ENCODE measurements around the gene CRK. TPM values are rescaled to one million over a fixed set of nuclear protein-coding genes. Genes with fewer than 3 reads are reported as not detected.
"Not testable (repeated sequence)": the region's sequence is repeated elsewhere in the genome, so short reads cannot be mapped to it uniquely, and the experiment has no call there.

CRK gene
- total RNA-seq, 2 donors from 2014 or later = 74.6 to 80.9 TPM

- intact Hi-C loops (cut with DNase I, micrococcal nuclease); ATAC-seq; DNase-seq: not testable (repeated sequence)
Observed at GRCh38 chr17:1445695-1446094, 10.3 kb downstream of the CRK start.

- ATAC-seq; DNase-seq; intact Hi-C loops (cut with DNase I, micrococcal nuclease): not testable (repeated sequence)
Observed at GRCh38 chr17:1442721-1443120, 13.3 kb downstream of the CRK start.

- ATAC-seq = no peak
- no peak for DNase-seq
- intact Hi-C loops (cut with DNase I, micrococcal nuclease) = no loop called here
Observed at GRCh38 chr17:1442187-1442586, 13.8 kb downstream of the CRK start.

- ATAC-seq (no peak), DNase-seq (no peak)
- intact Hi-C loops (cut with DNase I, micrococcal nuclease) = no loop called here
Observed at GRCh38 chr17:1440921-1441320, 15.1 kb downstream of the CRK start.

GRCh38 chr17:1438593-1439083 is 17.4 kb downstream of the CRK start:
- no peak for ATAC-seq

GRCh38 chr17:1435326-1435725 is 20.7 kb downstream of the CRK start:
- intact Hi-C loops (cut with DNase I, micrococcal nuclease) = no loop called here
- ATAC-seq = no peak
- no peak for DNase-seq

More at GRCh38 chr17:1438593-1439083, 17.4 kb downstream of the CRK start:
- intact Hi-C loops (cut with DNase I, micrococcal nuclease) = no loop called here
- no peak for DNase-seq

- peak; percentile 11 for ATAC-seq
- intact Hi-C loops (cut with DNase I, micrococcal nuclease) = no loop called here
- no peak for DNase-seq
Observed at GRCh38 chr17:1434150-1434549, 21.9 kb downstream of the CRK start.

- intact Hi-C loops (cut with DNase I, micrococcal nuclease) = no loop called here
- no peak for DNase-seq
- no peak for ATAC-seq
Observed at GRCh38 chr17:1431631-1432104, 24.4 kb downstream of the CRK start.

GRCh38 chr17:1423456-1424135 is 32.4 kb downstream of the CRK start:
- intact Hi-C loops (cut with DNase I, micrococcal nuclease) = no loop called here
- no peak for DNase-seq
- ATAC-seq = peak; percentile 22

- no peak for ATAC-seq
- DNase-seq = no peak
- intact Hi-C loops (cut with DNase I, micrococcal nuclease) = no loop called here
Observed at GRCh38 chr17:1422885-1423284, 33.1 kb downstream of the CRK start.

- DNase-seq (no peak), ATAC-seq (no peak)
- intact Hi-C loops (cut with DNase I, micrococcal nuclease) = no loop called here
Observed at GRCh38 chr17:1421470-1421869, 34.6 kb downstream of the CRK start.

- intact Hi-C loops (cut with DNase I, micrococcal nuclease) = no loop called here
- DNase-seq = no peak
- ATAC-seq = no peak
Observed at GRCh38 chr17:1420981-1421380, 35.1 kb downstream of the CRK start.

- intact Hi-C loops (cut with DNase I, micrococcal nuclease) = no loop called here
- no peak for ATAC-seq
- no peak for DNase-seq
Observed at GRCh38 chr17:1420163-1420562, 35.9 kb downstream of the CRK start.

GRCh38 chr17:1418476-1418875 is 37.6 kb downstream of the CRK start:
- ATAC-seq; intact Hi-C loops (cut with DNase I, micrococcal nuclease); DNase-seq: not testable (repeated sequence)

GRCh38 chr17:1416414-1416813 is 39.6 kb downstream of the CRK start:
- intact Hi-C loops (cut with DNase I, micrococcal nuclease) = no loop called here
- ATAC-seq = no peak
- no peak for DNase-seq

GRCh38 chr17:1414634-1415033 is 41.4 kb downstream of the CRK start:
- DNase-seq = no peak
- intact Hi-C loops (cut with DNase I, micrococcal nuclease) = no loop called here
- no peak for ATAC-seq

GRCh38 chr17:1414001-1414574 is 41.9 kb downstream of the CRK start:
- intact Hi-C loops (cut with DNase I, micrococcal nuclease) = no loop called here
- no peak for ATAC-seq
- DNase-seq = no peak

GRCh38 chr17:1413281-1413791 is 42.7 kb downstream of the CRK start:
- DNase-seq = peak; percentile 26 to 37
- ATAC-seq = peak; percentile 68
- intact Hi-C loops (cut with DNase I, micrococcal nuclease) = no loop called here

GRCh38 chr17:1412185-1413110 is 43.6 kb downstream of the CRK start:
- no peak for DNase-seq
- intact Hi-C loops (cut with DNase I, micrococcal nuclease) = no loop called here
- ATAC-seq = peak; percentile 8

All from left colon (tissue), 2 donors.